ENCODE results near the gene WDR1.
A peak's percentile ranks its signal among the peaks of the same experiment; 100 is the strongest.

Gene WDR1

GRCh38 chr4:10111067-10111801 lies 5.4 kb downstream of the WDR1 start:
- H3K9ac ChIP-seq (ENCODE audit: low read depth, low read length) = no peak overlapping the region
- WGBS = 90% methylated on average over 13 of the region's 13 CpGs
- H3K4me1 ChIP-seq (ENCODE audit: insufficient read depth, low read length) = peaks cover 54% of the 10 kb centered on the region
- H3K4me3 ChIP-seq (ENCODE audit: low read length) = no peak overlapping the region
- H3K9me3 ChIP-seq (ENCODE audit: insufficient read depth, low read depth, low read length) = no peaks in the 10 kb centered on the region
- H3K36me3 ChIP-seq (ENCODE audit: insufficient read depth, low read length) = peaks cover 83% of the 10 kb centered on the region
- peak overlapping the region; percentile 12 for H3K27ac ChIP-seq (ENCODE audit: low read depth, low read length)
- H3K27me3 ChIP-seq (ENCODE audit: insufficient read depth, low read length) = no peaks in the 10 kb centered on the region

GRCh38 chr4:10109995-10110670 lies 6.5 kb downstream of the WDR1 start:
- no peak overlapping the region for H3K9ac ChIP-seq (ENCODE audit: low read depth, low read length)
- H3K9me3 ChIP-seq (ENCODE audit: insufficient read depth, low read depth, low read length) = no peaks in the 10 kb centered on the region
- H3K4me3 ChIP-seq (ENCODE audit: low read length) = no peak overlapping the region
- WGBS = 96% methylated on average over 11 of the region's 11 CpGs
- peaks cover 84% of the 10 kb centered on the region for H3K36me3 ChIP-seq (ENCODE audit: insufficient read depth, low read length)
- H3K27ac ChIP-seq (ENCODE audit: low read depth, low read length) = no peak overlapping the region
- H3K4me1 ChIP-seq (ENCODE audit: insufficient read depth, low read length) = peaks cover 57% of the 10 kb centered on the region
- no peaks in the 10 kb centered on the region for H3K27me3 ChIP-seq (ENCODE audit: insufficient read depth, low read length)

- no peak overlapping the region for H3K27ac ChIP-seq (ENCODE audit: low read depth, low read length)
- no peak overlapping the region for H3K9ac ChIP-seq (ENCODE audit: low read depth, low read length)
- WGBS = 93% methylated on average over 17 of the region's 17 CpGs
- H3K4me3 ChIP-seq (ENCODE audit: low read length) = no peak overlapping the region
- no peaks in the 10 kb centered on the region for H3K27me3 ChIP-seq (ENCODE audit: insufficient read depth, low read length)
- peaks cover 78% of the 10 kb centered on the region for H3K36me3 ChIP-seq (ENCODE audit: insufficient read depth, low read length)
- no peaks in the 10 kb centered on the region for H3K9me3 ChIP-seq (ENCODE audit: insufficient read depth, low read depth, low read length)
- peaks cover 58% of the 10 kb centered on the region for H3K4me1 ChIP-seq (ENCODE audit: insufficient read depth, low read length)
These were observed 7.5 kb downstream of the WDR1 start for GRCh38 chr4:10108818-10109783.

GRCh38 chr4:10108391-10108790 lies 8.2 kb downstream of the WDR1 start:
- H3K27ac ChIP-seq (ENCODE audit: low read depth, low read length) = no peak overlapping the region

GRCh38 chr4:10107111-10108091 lies 9.2 kb downstream of the WDR1 start:
- no peaks in the 10 kb centered on the region for H3K27me3 ChIP-seq (ENCODE audit: insufficient read depth, low read length)
- no peaks in the 10 kb centered on the region for H3K9me3 ChIP-seq (ENCODE audit: insufficient read depth, low read depth, low read length)
- peaks cover 76% of the 10 kb centered on the region for H3K36me3 ChIP-seq (ENCODE audit: insufficient read depth, low read length)
- peaks cover 67% of the 10 kb centered on the region for H3K4me1 ChIP-seq (ENCODE audit: insufficient read depth, low read length)
- no peak overlapping the region for H3K9ac ChIP-seq (ENCODE audit: low read depth, low read length)
- H3K4me3 ChIP-seq (ENCODE audit: low read length) = no peak overlapping the region
- H3K27ac ChIP-seq (ENCODE audit: low read depth, low read length) = peak overlapping the region; percentile 36; the same call in 1 of the 2 replicates
- WGBS = 86% methylated on average over 19 of the region's 19 CpGs

More at GRCh38 chr4:10108391-10108790, 8.2 kb downstream of the WDR1 start:
- peaks cover 63% of the 10 kb centered on the region for H3K4me1 ChIP-seq (ENCODE audit: insufficient read depth, low read length)
- no peaks in the 10 kb centered on the region for H3K27me3 ChIP-seq (ENCODE audit: insufficient read depth, low read length)
- no peak overlapping the region for H3K9ac ChIP-seq (ENCODE audit: low read depth, low read length)
- H3K4me3 ChIP-seq (ENCODE audit: low read length) = no peak overlapping the region
- peaks cover 77% of the 10 kb centered on the region for H3K36me3 ChIP-seq (ENCODE audit: insufficient read depth, low read length)
- WGBS = 94% methylated on average over 6 of the region's 6 CpGs
- no peaks in the 10 kb centered on the region for H3K9me3 ChIP-seq (ENCODE audit: insufficient read depth, low read depth, low read length)

GRCh38 chr4:10106421-10107039 lies 10.1 kb downstream of the WDR1 start:
- Histone ChIP-seq H3K36me3 (ENCODE audit: insufficient read depth, low read length) (peaks cover 76% of the 10 kb centered on the region), H3K9ac (ENCODE audit: low read depth, low read length) (no peak overlapping the region), H3K27ac (ENCODE audit: low read depth, low read length) (no peak overlapping the region; the same call in 1 of the 2 replicates), H3K4me1 (ENCODE audit: insufficient read depth, low read length) (peaks cover 62% of the 10 kb centered on the region), H3K9me3 (ENCODE audit: insufficient read depth, low read depth, low read length) (no peaks in the 10 kb centered on the region), H3K4me3 (ENCODE audit: low read length) (no peak overlapping the region), H3K27me3 (ENCODE audit: insufficient read depth, low read length) (no peaks in the 10 kb centered on the region)
- WGBS = 69% methylated on average over 13 of the region's 13 CpGs

- H3K27me3 ChIP-seq (ENCODE audit: insufficient read depth, low read length) = no peaks in the 10 kb centered on the region
- no peak overlapping the region for H3K9ac ChIP-seq (ENCODE audit: low read depth, low read length)
- H3K4me1 ChIP-seq (ENCODE audit: insufficient read depth, low read length) = peaks cover 58% of the 10 kb centered on the region
- 98% methylated on average over 4 of the region's 4 CpGs for WGBS
- peaks cover 76% of the 10 kb centered on the region for H3K36me3 ChIP-seq (ENCODE audit: insufficient read depth, low read length)
- H3K4me3 ChIP-seq (ENCODE audit: low read length) = no peak overlapping the region
- H3K9me3 ChIP-seq (ENCODE audit: insufficient read depth, low read depth, low read length) = no peaks in the 10 kb centered on the region
- H3K27ac ChIP-seq (ENCODE audit: low read depth, low read length) = no peak overlapping the region
These were observed 10.7 kb downstream of the WDR1 start for GRCh38 chr4:10105920-10106319.

GRCh38 chr4:10105421-10105820 lies 11.2 kb downstream of the WDR1 start:
- Histone ChIP-seq H3K36me3 (ENCODE audit: insufficient read depth, low read length) (peaks cover 76% of the 10 kb centered on the region), H3K27ac (ENCODE audit: low read depth, low read length) (no peak overlapping the region; the same call in 1 of the 2 replicates), H3K27me3 (ENCODE audit: insufficient read depth, low read length) (no peaks in the 10 kb centered on the region), H3K4me3 (ENCODE audit: low read length) (no peak overlapping the region), H3K4me1 (ENCODE audit: insufficient read depth, low read length) (peaks cover 58% of the 10 kb centered on the region), H3K9me3 (ENCODE audit: insufficient read depth, low read depth, low read length) (no peaks in the 10 kb centered on the region), H3K9ac (ENCODE audit: low read depth, low read length) (no peak overlapping the region)
- 89% methylated on average over 4 of the region's 4 CpGs for WGBS

- no peaks in the 10 kb centered on the region for H3K9me3 ChIP-seq (ENCODE audit: insufficient read depth, low read depth, low read length)
- peaks cover 58% of the 10 kb centered on the region for H3K4me1 ChIP-seq (ENCODE audit: insufficient read depth, low read length)
- peaks cover 76% of the 10 kb centered on the region for H3K36me3 ChIP-seq (ENCODE audit: insufficient read depth, low read length)
- 90% methylated on average over 6 of the region's 6 CpGs for WGBS
- H3K9ac ChIP-seq (ENCODE audit: low read depth, low read length) = no peak overlapping the region
- H3K27ac ChIP-seq (ENCODE audit: low read depth, low read length) = no peak overlapping the region; the same call in 1 of the 2 replicates
- H3K27me3 ChIP-seq (ENCODE audit: insufficient read depth, low read length) = no peaks in the 10 kb centered on the region
- H3K4me3 ChIP-seq (ENCODE audit: low read length) = no peak overlapping the region
These were observed 11.7 kb downstream of the WDR1 start for GRCh38 chr4:10104991-10105276.

All from HUES64 (cell line).